GM12878 (cell line): ENCODE measurements around the gene ZNF526. TPM values are rescaled to one million over a fixed set of nuclear protein-coding genes. Genes with fewer than 3 reads are reported as not detected.

Experiments
- ATAC-seq: fragments of 200-7000 bp; cut with Tn5 transposase; 3 replicates; pipeline ENCODE4 v1.9.1; 2020; ENCODE audit warnings: mild to moderate bottlenecking, moderate library complexity
- BruUV-seq: library from RNA; stranded (reverse); fragments of 400-500 nt; replicated peaks from 2 replicates; lab custom pipeline; 2021; lab: Mats Ljungman, UMichigan
- CTCF ChIA-PET: fragments of 300-600 bp; sonication (Branson Sonifier 250); formaldehyde crosslinking; extraction: SDS; loops from one replicate; lab custom pipeline; 2021; ENCODE audit warnings: inconsistent platforms; lab: Yijun Ruan, JAX
- POLR2A ChIA-PET: fragments of 350-600 bp; formaldehyde crosslinking; extraction: SDS; loops from one replicate; lab custom pipeline; 2021; ENCODE audit warnings: inconsistent platforms; lab: Charles Lee
- RAD21 ChIA-PET: fragments of 300-600 bp; sonication (Branson Sonifier 250); formaldehyde crosslinking; loops from one replicate; lab custom pipeline; 2023; ENCODE audit warnings: antibody characterized with exemption; ENCODE audit not compliant: unreplicated experiment; lab: Charles Lee
- SMC1A ChIA-PET: fragments of 300-600 bp; sonication (Branson Sonifier 250); formaldehyde crosslinking; loops from one replicate; lab custom pipeline; 2023; ENCODE audit not compliant: unreplicated experiment, uncharacterized antibody; lab: Charles Lee
- DNase-seq: peaks from one replicate; pipeline ENCODE4 v3.0.0-alpha.2; 2011; ENCODE audit warnings: low read depth, low spot score
- FAIRE-seq: peaks from 3 replicates; lab custom pipeline; 2011; peaks lifted over from hg19 to GRCh38; lab: Jason Lieb, UNC
- H2AFZ ChIP-seq: 2 replicates; pipeline ENCODE4 v1.6.0; 2011; ENCODE audit warnings: low read depth, low read length, control low read depth; ENCODE audit not compliant: control insufficient read depth
- H3K27ac ChIP-seq: 2 replicates; pipeline ENCODE4 v1.5.1; 2011; ENCODE audit warnings: control low read depth; ENCODE audit not compliant: control insufficient read depth, insufficient read depth
- H3K27me3 ChIP-seq, 2 experiments: replicated peaks in 1 of 2; 2 replicates each; pipeline versions ENCODE4 v1.6.0 to v1.6.1; 2011; ENCODE audit warnings: low read length in 1 of 2; ENCODE audit not compliant: control insufficient read depth in 2 of 2, insufficient read depth in 2 of 2
- H3K36me3 ChIP-seq, 2 experiments: 2 replicates each; pipeline ENCODE4 v1.5.1; 2011; ENCODE audit warnings: low read length in 1 of 2; ENCODE audit not compliant: control insufficient read depth in 2 of 2, insufficient read depth in 2 of 2
- H3K4me1 ChIP-seq: 2 replicates; pipeline ENCODE4 v1.6.1; 2011; ENCODE audit warnings: mild to moderate bottlenecking, low read length, moderate library complexity, mixed read lengths; ENCODE audit not compliant: control insufficient read depth, insufficient read depth
- H3K4me2 ChIP-seq: 2 replicates; pipeline ENCODE4 v1.6.0; 2011; ENCODE audit warnings: control low read depth; ENCODE audit not compliant: control insufficient read depth, insufficient read depth
- H3K4me3 ChIP-seq: fragments of 200-600 bp; sonication (generic); 2 replicates; pipeline ENCODE4 v1.5.1; 2016
- H3K79me2 ChIP-seq: 2 replicates; pipeline ENCODE4 v1.6.0; 2011; ENCODE audit warnings: low read length; ENCODE audit not compliant: control insufficient read depth, insufficient read depth
- H3K9ac ChIP-seq: 2 replicates; pipeline ENCODE4 v1.8.0; 2011; ENCODE audit warnings: low read length, control low read depth, mixed read lengths; ENCODE audit not compliant: control insufficient read depth, insufficient read depth
- H3K9me3 ChIP-seq: replicated peaks from 3 replicates; pipeline ENCODE4 v1.5.1; 2011; ENCODE audit warnings: mild to moderate bottlenecking, low read length; ENCODE audit not compliant: control insufficient read depth, insufficient read depth
- H4K20me1 ChIP-seq: 2 replicates; pipeline ENCODE4 v1.6.0; 2011; ENCODE audit not compliant: control insufficient read depth, insufficient read depth
- CBX3 ChIP-seq: fragments of 200-600 bp; sonication (generic); IDR thresholded peaks from 2 replicates; pipeline ENCODE4 v1.6.1; 2016; ENCODE audit warnings: low read depth, borderline replicate concordance
- EP300 ChIP-seq, 2 experiments: fragments of 150-350 bp in 1 of 2; IDR thresholded peaks; 2 replicates each; pipeline ENCODE4 v1.6.1; 2011 to 2012; ENCODE audit warnings: low read depth in 2 of 2, low read length in 2 of 2, borderline replicate concordance in 1 of 2, improper control_type of control experiment in 1 of 2, inconsistent platforms in 1 of 2; ENCODE audit not compliant: control insufficient read depth in 1 of 2
- GABPA ChIP-seq: IDR thresholded peaks from 2 replicates; pipeline ENCODE4 v1.6.1; 2014; ENCODE audit warnings: antibody characterized with exemption, low read depth, mild to moderate bottlenecking, inconsistent platforms
- LARP7 ChIP-seq: fragments of 450-650 bp; IDR thresholded peaks from 2 replicates; pipeline ENCODE4 v1.6.1; 2017; ENCODE audit warnings: mild to moderate bottlenecking
- MEF2A ChIP-seq: IDR thresholded peaks from 2 replicates; pipeline ENCODE4 v1.6.1; 2011; ENCODE audit warnings: low read depth, mild to moderate bottlenecking, low read length, moderate library complexity; ENCODE audit not compliant: insufficient read depth
- RAD51 ChIP-seq: fragments of 450-650 bp; IDR thresholded peaks from 2 replicates; pipeline ENCODE4 v1.6.1; 2016; ENCODE audit warnings: moderate library complexity, mild to moderate bottlenecking, inconsistent platforms
- RFX5 ChIP-seq: IDR thresholded peaks from 2 replicates; pipeline ENCODE4 v1.6.1; 2011; ENCODE audit warnings: low read depth, low read length, improper control_type of control experiment
- SMAD1 ChIP-seq: fragments of 450-650 bp; IDR thresholded peaks from 2 replicates; pipeline ENCODE4 v1.6.1; 2018; ENCODE audit warnings: mild to moderate bottlenecking, low read depth; ENCODE audit not compliant: partially characterized antibody
- TCF7 ChIP-seq: IDR thresholded peaks from 2 replicates; pipeline ENCODE4 v1.6.1; 2014; ENCODE audit warnings: antibody characterized with exemption, borderline replicate concordance
- WGBS: methylation state at CpG from one replicate; pipeline ENCODE4 v1.1.6; 2016; ENCODE audit warnings: low lambda C conversion rate; ENCODE audit not compliant: insufficient replicate concordance, insufficient coverage; ENCODE audit errors: missing lambda C conversion rate; 5-methylcytosine and 5-hydroxymethylcytosine counted together
- in situ Hi-C: fragments of 300-500 bp; cut with MboI; formaldehyde crosslinking; loops from 9 replicates; pipeline ENCODE4 v1.14.3; 2018; ENCODE audit warnings: mixed read lengths
- intact Hi-C: fragments of 100-400 bp; cut with micrococcal nuclease; formaldehyde crosslinking; loops from one replicate; pipeline ENCODE4 v1.14.2; 2022; ENCODE audit not compliant: unreplicated experiment
- polyA plus RNA-seq, 11 experiments: library from polyadenylated mRNA; depleted of rRNA in 4 of 11; unstranded in 6 of 11; stranded (reverse) in 5 of 11; fragments of >200 nt; fragmentation: Nextera tagmentation in 4 of 11; fragmentation: Illumina TruSeq in 1 of 11; extraction: Ambion mirVana in 4 of 11; extraction: Trizol in 1 of 11; gene quantifications; 1 replicate in 1 of 11; 2 replicates in 10 of 11; pipeline versions ENCODE4 v1.2.1 to v1.2.3, GENCODE V29; 2011 to 2016; ENCODE audit warnings: inconsistent platforms in 2 of 11, missing spikeins in 2 of 11, low read depth in 1 of 11
- total RNA-seq, 4 experiments: library from RNA; depleted of rRNA in 3 of 4; stranded (reverse); fragments of >200 nt in 3 of 4; fragmentation: Illumina TruSeq in 1 of 4; extraction: Trizol in 1 of 4; gene quantifications; 2 replicates each; pipeline versions ENCODE4 v1.2.1 to v1.2.3, GENCODE V29; 2013 to 2021
- TF ChIP-seq, protein P1 (sequence below): fragments of 450-650 bp; formaldehyde crosslinking; IDR thresholded peaks from 2 replicates; pipeline ENCODE4 v1.4.0; 2022; ENCODE audit warnings: mild to moderate bottlenecking, moderate library complexity
- TF ChIP-seq, protein P2 (sequence below): fragments of 150-350 bp; IDR thresholded peaks from 2 replicates; pipeline ENCODE4 v1.6.1; 2016; ENCODE audit warnings: low read depth, low read length

The ZNF526 gene
- total and polyA plus RNA-seq, 10 of the 15 experiments (the other 5 are each of a cell fraction or from before 2014, with no cell fraction given) = 1.8 to 18.3 (median 5.5) TPM

DNA sequence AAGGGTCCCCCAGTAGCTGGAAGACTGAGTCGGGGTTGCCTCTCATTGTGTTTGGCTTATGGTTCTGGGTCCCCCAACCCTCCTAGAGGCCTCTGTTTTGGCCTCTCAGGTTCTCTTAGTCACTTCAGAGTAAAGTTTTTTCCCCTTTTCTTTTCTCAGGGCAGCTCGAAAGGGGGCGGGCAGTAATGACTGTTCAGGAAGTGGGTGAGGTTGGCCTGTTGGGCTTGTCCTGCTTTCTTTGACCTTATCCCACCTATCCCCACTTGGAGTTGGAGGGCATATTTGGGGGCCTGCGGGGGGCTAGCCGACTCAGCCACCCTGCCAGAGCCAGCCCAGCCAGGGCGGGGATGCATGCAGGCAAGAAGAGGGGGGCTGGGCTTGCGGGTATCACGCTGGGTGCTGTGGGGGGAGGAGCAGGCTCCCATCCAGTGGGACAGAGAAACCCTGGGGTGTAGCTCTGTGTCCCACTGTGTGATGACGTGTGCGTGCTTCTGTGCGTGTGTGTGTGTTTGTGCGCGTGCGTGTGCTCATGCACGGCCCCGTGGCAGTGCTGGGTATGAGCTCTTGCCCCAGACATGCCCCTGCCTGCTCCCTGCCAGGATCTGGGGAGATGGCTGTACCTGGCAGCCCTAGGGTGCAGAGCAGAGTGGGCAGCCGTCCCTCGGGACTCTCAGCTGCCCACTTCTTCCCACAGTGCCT, 50.4 kb downstream of the ZNF526 start (continued):
- TF ChIP-seq, protein P1, sequence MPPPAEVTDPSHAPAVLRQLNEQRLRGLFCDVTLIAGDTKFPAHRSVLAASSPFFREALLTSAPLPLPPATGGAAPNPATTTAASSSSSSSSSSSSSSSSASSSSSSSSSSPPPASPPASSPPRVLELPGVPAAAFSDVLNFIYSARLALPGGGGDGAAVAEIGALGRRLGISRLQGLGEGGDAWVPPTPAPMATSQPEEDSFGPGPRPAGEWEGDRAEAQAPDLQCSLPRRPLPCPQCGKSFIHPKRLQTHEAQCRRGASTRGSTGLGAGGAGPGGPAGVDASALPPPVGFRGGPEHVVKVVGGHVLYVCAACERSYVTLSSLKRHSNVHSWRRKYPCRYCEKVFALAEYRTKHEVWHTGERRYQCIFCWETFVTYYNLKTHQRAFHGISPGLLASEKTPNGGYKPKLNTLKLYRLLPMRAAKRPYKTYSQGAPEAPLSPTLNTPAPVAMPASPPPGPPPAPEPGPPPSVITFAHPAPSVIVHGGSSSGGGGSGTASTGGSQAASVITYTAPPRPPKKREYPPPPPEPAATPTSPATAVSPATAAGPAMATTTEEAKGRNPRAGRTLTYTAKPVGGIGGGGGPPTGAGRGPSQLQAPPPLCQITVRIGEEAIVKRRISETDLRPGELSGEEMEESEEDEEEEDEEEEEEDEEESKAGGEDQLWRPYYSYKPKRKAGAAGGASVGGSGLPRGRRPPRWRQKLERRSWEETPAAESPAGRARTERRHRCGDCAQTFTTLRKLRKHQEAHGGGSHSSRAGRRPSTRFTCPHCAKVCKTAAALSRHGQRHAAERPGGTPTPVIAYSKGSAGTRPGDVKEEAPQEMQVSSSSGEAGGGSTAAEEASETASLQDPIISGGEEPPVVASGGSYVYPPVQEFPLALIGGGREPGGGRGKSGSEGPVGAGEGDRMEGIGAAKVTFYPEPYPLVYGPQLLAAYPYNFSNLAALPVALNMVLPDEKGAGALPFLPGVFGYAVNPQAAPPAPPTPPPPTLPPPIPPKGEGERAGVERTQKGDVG (CRISPR knock-in tag) = no peak
- TF ChIP-seq LARP7 = peak; percentile 55; the same call in 1 of the 2 replicates
- TF ChIP-seq, all 136 proteins: peak for 30

DNA sequence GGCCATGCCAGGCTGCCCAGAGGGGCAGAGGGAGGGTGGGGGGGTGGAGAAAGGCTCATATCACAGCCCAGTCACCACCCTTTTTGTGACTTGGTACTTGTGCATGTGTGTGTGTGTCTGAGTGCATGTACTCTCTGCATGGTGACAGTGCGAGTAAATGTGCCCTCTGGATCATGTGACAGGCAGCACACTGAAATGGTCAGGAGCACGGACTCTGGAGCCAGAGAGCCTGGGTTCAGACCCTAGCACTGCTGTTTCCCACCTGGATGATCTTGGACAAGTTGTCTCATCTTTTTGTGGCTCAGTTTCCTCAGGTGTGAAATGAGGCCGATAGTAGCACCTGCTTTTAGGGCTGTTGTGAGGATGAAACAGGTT, 50.9 kb downstream of the ZNF526 start:
- ChIA-PET POLR2A (interaction anchor here (1.0 to 3.2 kb wide), 10 partner anchors 8 to 125 kb away, joined by 3 to 24 read pairs (median 4); partner anchors contain the start of genes ERF, GSK3A and ZNF526), CTCF (interaction anchor here (1.0 to 3.2 kb wide), 4 partner anchors 9 to 34 kb away, joined by 3 to 39 read pairs (median 10); partner anchors contain the start of gene GSK3A), SMC1A (interaction anchor here (1.0 to 3.2 kb wide), 6 partner anchors 8 to 157 kb away, joined by 3 to 24 read pairs (median 6); partner anchors contain the start of gene ERF), RAD21 (interaction anchor here (0.6 to 3.1 kb wide), 7 partner anchors 9 to 143 kb away, joined by 3 to 23 read pairs (median 5); partner anchors contain the start of gene GSK3A)
- DNase-seq (no peak), FAIRE-seq (no peak), ATAC-seq (no peak)
- Histone ChIP-seq H3K27me3 (no peaks in the 10 kb centered on the region), H3K79me2 (peaks cover 28% of the 10 kb centered on the region), H3K9me3 (no peaks in the 10 kb centered on the region), H3K4me2 (peak overlapping the region; percentile 99), H2AFZ (no peak overlapping the region), H3K4me3 (peak overlapping the region; percentile 47), H3K27ac (peak overlapping the region; percentile 94), H4K20me1 (no peaks in the 10 kb centered on the region; the same call in 1 of the 2 replicates), H3K4me1 (peaks cover 25% of the 10 kb centered on the region), H3K9ac (peak overlapping the region; percentile 98), H3K36me3 (peaks cover 3 to 19% of the 10 kb centered on the region in 2 experiments; a peak in 3 of 4 replicates)
- intact Hi-C loops = no loop called here
- 30% methylated on average over 3 of the region's 3 CpGs for WGBS
- in situ Hi-C loops = no loop called here
- BruUV-seq = no TSS peak
- TF ChIP-seq GABPA (no peak), RFX5 (no peak), SMAD1 (no peak), RAD51 (peak; percentile 43; the same call in 1 of the 2 replicates), CBX3 (no peak), TCF7 (no peak), MEF2A (no peak), EP300 (IDR thresholded peaks at IDR 0.05; ENCODE audit: borderline replicate concordance in 1 of 2, control insufficient read depth in 1 of 2, low read depth in 2 of 2, low read length in 2 of 2) (no peak)
- TF ChIP-seq, protein P2, sequence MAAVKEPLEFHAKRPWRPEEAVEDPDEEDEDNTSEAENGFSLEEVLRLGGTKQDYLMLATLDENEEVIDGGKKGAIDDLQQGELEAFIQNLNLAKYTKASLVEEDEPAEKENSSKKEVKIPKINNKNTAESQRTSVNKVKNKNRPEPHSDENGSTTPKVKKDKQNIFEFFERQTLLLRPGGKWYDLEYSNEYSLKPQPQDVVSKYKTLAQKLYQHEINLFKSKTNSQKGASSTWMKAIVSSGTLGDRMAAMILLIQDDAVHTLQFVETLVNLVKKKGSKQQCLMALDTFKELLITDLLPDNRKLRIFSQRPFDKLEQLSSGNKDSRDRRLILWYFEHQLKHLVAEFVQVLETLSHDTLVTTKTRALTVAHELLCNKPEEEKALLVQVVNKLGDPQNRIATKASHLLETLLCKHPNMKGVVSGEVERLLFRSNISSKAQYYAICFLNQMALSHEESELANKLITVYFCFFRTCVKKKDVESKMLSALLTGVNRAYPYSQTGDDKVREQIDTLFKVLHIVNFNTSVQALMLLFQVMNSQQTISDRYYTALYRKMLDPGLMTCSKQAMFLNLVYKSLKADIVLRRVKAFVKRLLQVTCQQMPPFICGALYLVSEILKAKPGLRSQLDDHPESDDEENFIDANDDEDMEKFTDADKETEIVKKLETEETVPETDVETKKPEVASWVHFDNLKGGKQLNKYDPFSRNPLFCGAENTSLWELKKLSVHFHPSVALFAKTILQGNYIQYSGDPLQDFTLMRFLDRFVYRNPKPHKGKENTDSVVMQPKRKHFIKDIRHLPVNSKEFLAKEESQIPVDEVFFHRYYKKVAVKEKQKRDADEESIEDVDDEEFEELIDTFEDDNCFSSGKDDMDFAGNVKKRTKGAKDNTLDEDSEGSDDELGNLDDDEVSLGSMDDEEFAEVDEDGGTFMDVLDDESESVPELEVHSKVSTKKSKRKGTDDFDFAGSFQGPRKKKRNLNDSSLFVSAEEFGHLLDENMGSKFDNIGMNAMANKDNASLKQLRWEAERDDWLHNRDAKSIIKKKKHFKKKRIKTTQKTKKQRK = no peak
